ENCODE data around the gene NEURL2. TPM values are rescaled to one million over a fixed set of nuclear protein-coding genes. Genes with fewer than 3 reads are reported as not detected.

Gene NEURL2
- total RNA-seq: 10 to 100 TPM in 1 of 2 donors, 1 to 10 TPM in 1; 9.8 to 11.3 TPM

- intact Hi-C loops (cut with DNase I): loop anchor here (2.0 to 10.0 kb wide), 2 partner anchors 44 to 74 kb away; partner anchors contain the start of gene PCIF1
- peaks cover 6% of the 10 kb centered on the region for H3K4me1 ChIP-seq (replicated peaks)
- peak in 2 of 4 experiments; percentile 28 to 35 for TF ChIP-seq CTCF (IDR thresholded peaks at IDR 0.05)
- peak; percentile 94 for TF ChIP-seq POLR2AphosphoS5 (IDR thresholded peaks at IDR 0.05)
- TF ChIP-seq POLR2A (IDR thresholded peaks at IDR 0.05): peak; percentile 56
- under 1% methylated on average over 74 of the region's 78 CpGs for WGBS
- H3K27ac ChIP-seq: peak within 1 kb of the TSS; percentile 77 to 81
- no peaks in the 10 kb centered on the region for H3K27me3 ChIP-seq (replicated peaks; ENCODE audit: insufficient read depth)
- DNase-seq (ENCODE audit: low spot score): peak; percentile 90
- no peaks in the 10 kb centered on the region for H3K9me3 ChIP-seq
- H3K36me3 ChIP-seq: no peaks in the 10 kb centered on the region
- peak within 1 kb of the TSS; percentile 71 to 74 for H3K4me3 ChIP-seq
These were observed at the start of gene NEURL2, which contains the start of gene CTSA for GRCh38 chr20:45890985-45891983. Gene NEURL2 (minus strand): TSS chr20:45891208. CDS start chr20:45890991, 217 bp downstream. Gene CTSA (plus strand): TSS chr20:45891335. CDS start chr20:45891569, 234 bp downstream.

- Histone ChIP-seq H3K4me1 (replicated peaks) (no peaks in the 10 kb centered on the region), H3K27ac (no peak overlapping the region), H3K27me3 (replicated peaks; ENCODE audit: insufficient read depth) (no peaks in the 10 kb centered on the region), H3K36me3 (peaks cover 22 to 36% of the 10 kb centered on the region in 2 donors), H3K4me3 (no peak overlapping the region), H3K9me3 (no peaks in the 10 kb centered on the region)
- intact Hi-C loops (cut with DNase I): no loop called here
- WGBS: 86% methylated on average over 11 of the region's 13 CpGs
- no peak for DNase-seq (ENCODE audit: low spot score)
- TF ChIP-seq CTCF (IDR thresholded peaks at IDR 0.05) (no peak), POLR2A (IDR thresholded peaks at IDR 0.05) (no peak), POLR2AphosphoS5 (IDR thresholded peaks at IDR 0.05) (no peak)
These were observed 49.5 kb upstream of the NEURL2 start for GRCh38 chr20:45940469-45940868.

- 92% methylated on average over 3 of the region's 3 CpGs for WGBS
- intact Hi-C loops (cut with DNase I): no loop called here
- peaks cover 22 to 36% of the 10 kb centered on the region in 2 donors for H3K36me3 ChIP-seq
These were observed 49.0 kb upstream of the NEURL2 start for GRCh38 chr20:45940053-45940452.

GRCh38 chr20:45938727-45939438, 47.9 kb upstream of the NEURL2 start:
- DNase-seq (ENCODE audit: low spot score): no peak
- 87% methylated on average over 10 of the region's 13 CpGs for WGBS
- H3K27me3 ChIP-seq (replicated peaks; ENCODE audit: insufficient read depth): no peaks in the 10 kb centered on the region
- H3K36me3 ChIP-seq: peaks cover 22 to 36% of the 10 kb centered on the region in 2 donors
- no peak overlapping the region for H3K4me3 ChIP-seq
- H3K27ac ChIP-seq: no peak overlapping the region
- no peaks in the 10 kb centered on the region for H3K4me1 ChIP-seq (replicated peaks)
- intact Hi-C loops (cut with DNase I): loop anchor here (5.0 kb wide), 1 partner anchor 107 kb away; the partner anchor contains the start of gene SNX21
- TF ChIP-seq POLR2A (IDR thresholded peaks at IDR 0.05) (no peak), POLR2AphosphoS5 (IDR thresholded peaks at IDR 0.05) (no peak), CTCF (IDR thresholded peaks at IDR 0.05) (no peak)
- H3K9me3 ChIP-seq: no peaks in the 10 kb centered on the region

More at GRCh38 chr20:45940053-45940452, 49.0 kb upstream of the NEURL2 start:
- H3K4me3 ChIP-seq: no peak overlapping the region
- no peak overlapping the region for H3K27ac ChIP-seq
- no peaks in the 10 kb centered on the region for H3K9me3 ChIP-seq
- no peaks in the 10 kb centered on the region for H3K27me3 ChIP-seq (replicated peaks; ENCODE audit: insufficient read depth)
- no peaks in the 10 kb centered on the region for H3K4me1 ChIP-seq (replicated peaks)
- no peak for DNase-seq (ENCODE audit: low spot score)
- TF ChIP-seq POLR2A (IDR thresholded peaks at IDR 0.05) (no peak), CTCF (IDR thresholded peaks at IDR 0.05) (no peak), POLR2AphosphoS5 (IDR thresholded peaks at IDR 0.05) (no peak)
